Activated CD4-positive, alpha-beta T cell treated with anti-CD3 and anti-CD28 coated beads for 36 hours (primary cell): ENCODE measurements around the gene SCNN1A. TPM values are rescaled to one million over a fixed set of nuclear protein-coding genes. Genes with fewer than 3 reads are reported as not detected.

ENCODE experiments used
- ATAC-seq: fragments of 200-7000 bp; cut with Tn5 transposase; one replicate; pipeline ENCODE4 v1.10.0; 2021; ENCODE audit warnings: mild to moderate bottlenecking, moderate library complexity
- CTCF ChIA-PET: fragments of 350-600 bp; sonication (Branson Sonifier 250); formaldehyde crosslinking; loops from one replicate; lab custom pipeline; 2021; ENCODE audit warnings: antibody characterized with exemption; lab: Charles Lee
- POLR2A ChIA-PET: fragments of 350-600 bp; sonication (Branson Sonifier 250); formaldehyde crosslinking; loops from one replicate; lab custom pipeline; 2021; ENCODE audit warnings: antibody characterized with exemption, inconsistent platforms; lab: Charles Lee
- DNase-seq: peaks from one replicate; pipeline ENCODE4 v3.0.0-alpha.2; 2020
- H3K27ac Mint-ChIP-seq: one replicate; pipeline ENCODE4 v1.8.0; 2021; ENCODE audit warnings: mixed read lengths
- H3K27me3 Mint-ChIP-seq: one replicate; pipeline ENCODE4 v1.8.0; 2021; ENCODE audit warnings: mixed read lengths
- H3K36me3 Mint-ChIP-seq: one replicate; pipeline ENCODE4 v1.8.0; 2021; ENCODE audit warnings: low read depth, mixed read lengths
- H3K4me1 Mint-ChIP-seq: one replicate; pipeline ENCODE4 v1.8.0; 2021; ENCODE audit warnings: mixed read lengths
- H3K4me3 Mint-ChIP-seq: one replicate; pipeline ENCODE4 v1.8.0; 2021; ENCODE audit warnings: mild to moderate bottlenecking, moderate library complexity, mixed read lengths
- H3K9me3 Mint-ChIP-seq: one replicate; pipeline ENCODE4 v1.8.0; 2021; ENCODE audit warnings: low read depth, mixed read lengths
- intact Hi-C, 2 experiments: fragments of 100-400 bp; cut with DNase I in 1 of 2; cut with micrococcal nuclease in 1 of 2; formaldehyde crosslinking; loops; one replicate each; pipeline versions ENCODE4 v1.14.2 to v1.15.1; 2022 to 2024; cut with DNase I, micrococcal nuclease
- total RNA-seq, 2 experiments: library from RNA; stranded (reverse); gene quantifications; one replicate each; pipeline ENCODE4 v1.2.3, GENCODE V29; 2021

The SCNN1A gene
- total RNA-seq, 2 experiments from 2014 or later = 0.05 TPM; not detected in 1

- H3K27me3 Mint-ChIP-seq = no peaks in the 10 kb centered on the region
These were observed 24.7 kb upstream of the SCNN1A start for GRCh38 chr12:6399884-6400644.

GRCh38 chr12:6396031-6396430, 20.7 kb upstream of the SCNN1A start:
- Mint-ChIP-seq H3K27ac (no peak overlapping the region), H3K36me3 (no peaks in the 10 kb centered on the region), H3K9me3 (no peaks in the 10 kb centered on the region), H3K4me1 (no peaks in the 10 kb centered on the region), H3K27me3 (no peaks in the 10 kb centered on the region), H3K4me3 (no peak overlapping the region)
- intact Hi-C loops = no loop called here
- ChIA-PET POLR2A (no interaction called here), CTCF (no interaction called here)
- DNase-seq = no peak
- ATAC-seq = no peak

More at GRCh38 chr12:6399884-6400644, 24.7 kb upstream of the SCNN1A start:
- ATAC-seq = no peak
- Mint-ChIP-seq H3K4me3 (no peak overlapping the region), H3K4me1 (peaks cover 5% of the 10 kb centered on the region), H3K9me3 (no peaks in the 10 kb centered on the region), H3K27ac (no peak overlapping the region), H3K36me3 (no peaks in the 10 kb centered on the region)
- ChIA-PET POLR2A (no interaction called here), CTCF (no interaction called here)
- no peak for DNase-seq
- intact Hi-C loops = no loop called here

GRCh38 chr12:6394398-6394797, 19.0 kb upstream of the SCNN1A start:
- Mint-ChIP-seq H3K27ac (no peak overlapping the region), H3K4me3 (no peak overlapping the region), H3K27me3 (no peaks in the 10 kb centered on the region), H3K36me3 (no peaks in the 10 kb centered on the region), H3K9me3 (no peaks in the 10 kb centered on the region), H3K4me1 (no peaks in the 10 kb centered on the region)
- no peak for ATAC-seq
- intact Hi-C loops = no loop called here
- ChIA-PET CTCF (no interaction called here), POLR2A (no interaction called here)
- DNase-seq = no peak

GRCh38 chr12:6393109-6393508, 17.7 kb upstream of the SCNN1A start:
- DNase-seq (no peak), ATAC-seq (no peak)
- CTCF ChIA-PET = interaction anchor here (1.0 to 1.1 kb wide), 3 partner anchors 58 to 72 kb away, joined by 3 to 4 read pairs (median 3); no protein-coding TSS in a partner anchor
- no peaks in the 10 kb centered on the region for H3K36me3 Mint-ChIP-seq
- no peaks in the 10 kb centered on the region for H3K27me3 Mint-ChIP-seq
- intact Hi-C loops = no loop called here
- H3K27ac Mint-ChIP-seq = no peak overlapping the region
- H3K9me3 Mint-ChIP-seq = no peaks in the 10 kb centered on the region
- POLR2A ChIA-PET = interaction anchor here (0.6 kb wide), 1 partner anchor 35 kb away, joined by 3 read pairs; no protein-coding TSS in a partner anchor
- no peaks in the 10 kb centered on the region for H3K4me1 Mint-ChIP-seq
- H3K4me3 Mint-ChIP-seq = no peak overlapping the region

- Mint-ChIP-seq H3K9me3 (no peaks in the 10 kb centered on the region), H3K4me3 (no peak overlapping the region), H3K27ac (no peak overlapping the region), H3K4me1 (no peaks in the 10 kb centered on the region), H3K36me3 (no peaks in the 10 kb centered on the region), H3K27me3 (no peaks in the 10 kb centered on the region)
- POLR2A ChIA-PET = interaction anchor here (0.6 kb wide), 1 partner anchor 36 kb away, joined by 3 read pairs; no protein-coding TSS in a partner anchor
- ATAC-seq (no peak), DNase-seq (no peak)
- CTCF ChIA-PET = interaction anchor here (1.0 to 1.1 kb wide), 3 partner anchors 57 to 73 kb away, joined by 3 to 4 read pairs (median 3); no protein-coding TSS in a partner anchor
- intact Hi-C loops = no loop called here
These were observed 17.1 kb upstream of the SCNN1A start for GRCh38 chr12:6392504-6392903.

GRCh38 chr12:6391013-6391412, 15.7 kb upstream of the SCNN1A start:
- Mint-ChIP-seq H3K4me1 (no peaks in the 10 kb centered on the region), H3K9me3 (no peaks in the 10 kb centered on the region), H3K36me3 (no peaks in the 10 kb centered on the region), H3K27ac (no peak overlapping the region), H3K27me3 (no peaks in the 10 kb centered on the region), H3K4me3 (no peak overlapping the region)
- intact Hi-C loops = no loop called here
- no peak for DNase-seq
- ChIA-PET POLR2A (no interaction called here), CTCF (no interaction called here)
- ATAC-seq = no peak

GRCh38 chr12:6390084-6390799, 14.9 kb upstream of the SCNN1A start:
- ATAC-seq = no peak
- intact Hi-C loops = no loop called here
- Mint-ChIP-seq H3K27ac (no peak overlapping the region), H3K9me3 (no peaks in the 10 kb centered on the region), H3K27me3 (no peaks in the 10 kb centered on the region), H3K4me1 (no peaks in the 10 kb centered on the region), H3K36me3 (no peaks in the 10 kb centered on the region), H3K4me3 (no peak overlapping the region)
- ChIA-PET CTCF (interaction anchor here (0.9 kb wide), 1 partner anchor 53 kb away, joined by 3 read pairs; no protein-coding TSS in a partner anchor), POLR2A (no interaction called here)
- no peak for DNase-seq

GRCh38 chr12:6387541-6387940, 12.2 kb upstream of the SCNN1A start:
- DNase-seq = no peak
- Mint-ChIP-seq H3K27ac (no peak overlapping the region), H3K4me3 (no peak overlapping the region), H3K9me3 (no peaks in the 10 kb centered on the region), H3K27me3 (peaks cover 8% of the 10 kb centered on the region), H3K4me1 (peaks cover 2% of the 10 kb centered on the region), H3K36me3 (no peaks in the 10 kb centered on the region)
- POLR2A ChIA-PET = no interaction called here
- no peak for ATAC-seq
- CTCF ChIA-PET = interaction anchor here (1.0 kb wide), 1 partner anchor 42 kb away, joined by 3 read pairs; no protein-coding TSS in a partner anchor
- intact Hi-C loops = no loop called here

GRCh38 chr12:6386491-6386890, 11.1 kb upstream of the SCNN1A start:
- intact Hi-C loops = no loop called here
- peaks cover 11% of the 10 kb centered on the region for H3K27me3 Mint-ChIP-seq

GRCh38 chr12:6386038-6386437, 10.7 kb upstream of the SCNN1A start:
- intact Hi-C loops = no loop called here
- ChIA-PET POLR2A (interaction anchor here (0.7 kb wide), 1 partner anchor 245 kb away, joined by 3 read pairs; no protein-coding TSS in a partner anchor), CTCF (no interaction called here)
- H3K4me3 Mint-ChIP-seq = no peak overlapping the region
- H3K9me3 Mint-ChIP-seq = no peaks in the 10 kb centered on the region
- H3K4me1 Mint-ChIP-seq = peaks cover 2% of the 10 kb centered on the region
- no peak overlapping the region for H3K27ac Mint-ChIP-seq
- H3K36me3 Mint-ChIP-seq = no peaks in the 10 kb centered on the region
- peaks cover 13% of the 10 kb centered on the region for H3K27me3 Mint-ChIP-seq
- DNase-seq = no peak
- no peak for ATAC-seq

More at GRCh38 chr12:6386491-6386890, 11.1 kb upstream of the SCNN1A start:
- Mint-ChIP-seq H3K4me3 (no peak overlapping the region), H3K36me3 (no peaks in the 10 kb centered on the region), H3K4me1 (peaks cover 2% of the 10 kb centered on the region), H3K27ac (no peak overlapping the region), H3K9me3 (no peaks in the 10 kb centered on the region)
- CTCF ChIA-PET = no interaction called here
- POLR2A ChIA-PET = no interaction called here
- no peak for ATAC-seq
- DNase-seq = no peak

GRCh38 chr12:6384499-6385436, 9.4 kb upstream of the SCNN1A start:
- Mint-ChIP-seq H3K27me3 (peaks cover 15% of the 10 kb centered on the region), H3K4me1 (peaks cover 2% of the 10 kb centered on the region), H3K36me3 (no peaks in the 10 kb centered on the region), H3K4me3 (no peak overlapping the region), H3K9me3 (no peaks in the 10 kb centered on the region), H3K27ac (no peak overlapping the region)
- POLR2A ChIA-PET = no interaction called here
- DNase-seq (no peak), ATAC-seq (no peak)
- intact Hi-C loops = no loop called here
- CTCF ChIA-PET = interaction anchor here (1.0 to 1.5 kb wide), 3 partner anchors 62 to 166 kb away, joined by 3 to 5 read pairs (median 4); no protein-coding TSS in a partner anchor
